Body of pancreas (tissue), 4 donors: Measurements from ENCODE around the gene CRTAC1.

ENCODE experiments used
- POLR2A ChIP-seq, 3 donors: fragments of 450-650 bp; IDR thresholded peaks; one replicate each; pipeline ENCODE4 v1.6.1; 2016; ENCODE audit warnings: antibody characterized with exemption in 3 of 3, mild to moderate bottlenecking in 2 of 3
- TF ChIP-seq, protein P1 (sequence below), 7 experiments: fragments of 450-650 bp in 4 of 7; fragments of 200-600 bp in 3 of 7; sonication (generic) in 3 of 7; IDR thresholded peaks; one replicate each; pipeline ENCODE4 v1.5.1; 2016 to 2019; ENCODE audit warnings: antibody characterized with exemption in 7 of 7

- TF ChIP-seq, protein P1, sequence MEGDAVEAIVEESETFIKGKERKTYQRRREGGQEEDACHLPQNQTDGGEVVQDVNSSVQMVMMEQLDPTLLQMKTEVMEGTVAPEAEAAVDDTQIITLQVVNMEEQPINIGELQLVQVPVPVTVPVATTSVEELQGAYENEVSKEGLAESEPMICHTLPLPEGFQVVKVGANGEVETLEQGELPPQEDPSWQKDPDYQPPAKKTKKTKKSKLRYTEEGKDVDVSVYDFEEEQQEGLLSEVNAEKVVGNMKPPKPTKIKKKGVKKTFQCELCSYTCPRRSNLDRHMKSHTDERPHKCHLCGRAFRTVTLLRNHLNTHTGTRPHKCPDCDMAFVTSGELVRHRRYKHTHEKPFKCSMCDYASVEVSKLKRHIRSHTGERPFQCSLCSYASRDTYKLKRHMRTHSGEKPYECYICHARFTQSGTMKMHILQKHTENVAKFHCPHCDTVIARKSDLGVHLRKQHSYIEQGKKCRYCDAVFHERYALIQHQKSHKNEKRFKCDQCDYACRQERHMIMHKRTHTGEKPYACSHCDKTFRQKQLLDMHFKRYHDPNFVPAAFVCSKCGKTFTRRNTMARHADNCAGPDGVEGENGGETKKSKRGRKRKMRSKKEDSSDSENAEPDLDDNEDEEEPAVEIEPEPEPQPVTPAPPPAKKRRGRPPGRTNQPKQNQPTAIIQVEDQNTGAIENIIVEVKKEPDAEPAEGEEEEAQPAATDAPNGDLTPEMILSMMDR (IDR thresholded peaks at IDR 0.05) = no peak
- no peak for TF ChIP-seq POLR2A (IDR thresholded peaks at IDR 0.05)
Observed at GRCh38 chr10:97904018-97904381, 126.4 kb downstream of the CRTAC1 start.
